Sigmoid colon (tissue), 7 donors: ENCODE results near the gene CTSW. TPM values are rescaled to one million over a fixed set of nuclear protein-coding genes. Genes with fewer than 3 reads are reported as not detected.

Experiments
- DNase-seq: peaks from one replicate; pipeline ENCODE4 v3.0.0-alpha.2; 2019
- H3K27ac ChIP-seq, 4 donors: fragments of 200-600 bp; sonication (generic); one replicate each; pipeline ENCODE4 v1.5.1; 2016 to 2019; ENCODE audit warnings: mild to moderate bottlenecking in 1 of 4
- H3K27me3 ChIP-seq, 3 donors: fragments of 200-600 bp; sonication (generic); one replicate each; pipeline ENCODE4 v1.5.1; 2019; ENCODE audit warnings: mild to moderate bottlenecking in 1 of 3
- H3K36me3 ChIP-seq, 4 donors: fragments of 200-600 bp; sonication (generic); one replicate each; pipeline ENCODE4 v1.5.1; 2016 to 2019
- H3K4me1 ChIP-seq, 4 donors: fragments of 200-600 bp; sonication (generic); one replicate each; pipeline ENCODE4 v1.5.1; 2017 to 2019
- H3K4me3 ChIP-seq, 4 donors: fragments of 200-600 bp; sonication (generic); one replicate each; pipeline ENCODE4 v1.5.1; 2017 to 2019; ENCODE audit warnings: mild to moderate bottlenecking in 2 of 4, moderate library complexity in 1 of 4
- H3K9me3 ChIP-seq, 4 donors: fragments of 200-600 bp in 3 of 4; sonication (generic) in 3 of 4; one replicate each; pipeline versions ENCODE4 v1.5.1 to v1.6.1; 2013 to 2019
- CTCF ChIP-seq, 4 experiments: fragments of 450-650 bp in 3 of 4; fragments of 200-600 bp in 1 of 4; IDR thresholded peaks; one replicate each; pipeline ENCODE4 v1.5.1; 2016 to 2019; ENCODE audit warnings: antibody characterized with exemption in 4 of 4, mild to moderate bottlenecking in 3 of 4, moderate library complexity in 2 of 4
- EP300 ChIP-seq, 4 donors: sonication (generic); formaldehyde crosslinking; IDR thresholded peaks; one replicate each; pipeline ENCODE4 v1.6.1; 2017; ENCODE audit warnings: antibody characterized with exemption in 4 of 4
- POLR2A ChIP-seq, 2 donors: fragments of 450-650 bp; IDR thresholded peaks; one replicate each; pipeline ENCODE4 v1.6.1; 2016; ENCODE audit warnings: antibody characterized with exemption in 2 of 2, mild to moderate bottlenecking in 2 of 2, moderate library complexity in 2 of 2
- POLR2AphosphoS5 ChIP-seq, 4 donors: sonication (generic); formaldehyde crosslinking; IDR thresholded peaks; one replicate each; pipeline ENCODE4 v1.6.1; 2017; ENCODE audit warnings: antibody characterized with exemption in 4 of 4
- WGBS, 2 donors: extraction: QIAGEN DNeasy Blood & Tissue Kit; methylation state at CpG; one replicate each; pipeline ENCODE4 v1.1.7; 2013; 5-methylcytosine and 5-hydroxymethylcytosine counted together
- intact Hi-C: fragments of 100-400 bp; cut with DNase I; formaldehyde crosslinking; loops from one replicate; pipeline ENCODE4 v1.15.1; 2023
- polyA plus RNA-seq, 3 donors: library from polyadenylated mRNA; stranded (reverse); fragments of 200-250 nt; gene quantifications; one replicate each; pipeline ENCODE4 v1.2.3, GENCODE V29; 2013
- total RNA-seq, 4 donors: library from RNA; depleted of rRNA; stranded (reverse); fragments of >200 nt; gene quantifications; one replicate each; pipeline ENCODE4 v1.1.0, GENCODE V29; 2016
- donor health status: healthy with polysubstance abuse.
- donor health status: Bipolar disorder and iron deficiency.
- donor health status: healthy.

Gene CTSW
- total and polyA plus RNA-seq, 7 donors = 0.82 to 3.1 (median 2.3) TPM; not detected in 4

DNA sequence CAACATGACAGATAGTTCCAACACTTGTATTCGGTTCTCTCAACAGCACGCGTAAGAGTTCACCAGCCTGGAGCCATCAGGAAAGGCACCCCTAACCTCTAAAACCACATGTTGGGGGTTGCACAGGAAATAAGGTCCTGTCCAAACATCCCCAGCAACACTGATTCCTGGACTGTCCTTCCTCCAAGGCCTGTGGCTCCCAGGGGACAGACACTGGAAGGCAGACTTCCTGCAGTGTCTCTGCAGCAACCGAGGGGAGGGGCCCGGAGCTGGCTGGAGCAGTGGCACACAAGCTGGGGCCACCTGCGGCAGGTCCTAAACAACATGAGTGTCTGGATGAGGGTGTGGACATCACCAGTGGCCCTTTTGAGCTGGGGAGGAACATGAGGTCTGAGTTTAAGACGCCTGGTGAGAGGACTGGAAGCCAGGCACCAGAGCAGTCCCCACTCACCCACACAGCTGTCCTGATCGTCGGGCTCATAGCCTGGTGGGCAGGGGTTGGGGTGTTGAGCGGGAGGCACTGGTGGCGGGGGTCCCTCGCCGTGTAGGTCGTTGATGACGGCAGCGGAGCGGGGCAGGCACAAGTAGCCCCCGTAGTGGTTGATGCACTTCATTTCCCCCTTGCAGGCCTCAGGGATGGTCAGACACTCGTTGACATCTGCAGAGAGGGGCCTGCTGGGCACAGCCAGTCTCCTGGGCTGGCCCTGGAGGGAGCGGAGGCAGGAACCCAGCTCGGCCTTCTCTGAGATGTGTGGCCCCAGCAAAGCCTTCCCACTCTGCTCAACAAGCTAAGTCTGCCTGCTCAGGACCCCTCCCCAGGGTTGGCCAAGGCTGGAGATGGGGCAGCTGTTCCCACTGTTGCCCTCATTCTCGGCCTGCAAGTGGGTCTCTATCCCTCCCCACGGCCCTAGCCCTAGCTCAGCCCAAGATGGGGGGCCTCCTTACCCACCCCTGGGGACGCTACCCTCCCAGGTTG is 8.6 kb upstream of the CTSW start:
- Histone ChIP-seq H3K36me3 (peaks cover 9 to 45% (median 18%) of the 10 kb centered on the region in 4 donors), H3K27me3 (no peaks in the 10 kb centered on the region), H3K9me3 (no peaks in the 10 kb centered on the region), H3K27ac (peak overlapping the region; percentile 93 to 98 (median 96)), H3K4me3 (peak overlapping the region in 3 of 4 donors; percentile 64 to 81 (median 69)), H3K4me1 (peaks cover 0 to 51% (median 38%) of the 10 kb centered on the region in 4 donors)
- intact Hi-C loops = no loop called here
- 64 to 67% methylated on average over 24 of the region's 24 CpGs for WGBS, 2 donors
- DNase-seq = peak; percentile 71
- TF ChIP-seq CTCF (IDR thresholded peaks at IDR 0.05) (no peak), POLR2AphosphoS5 (IDR thresholded peaks at IDR 0.05) (peak in 1 of 4 donors; percentile 5)

DNA sequence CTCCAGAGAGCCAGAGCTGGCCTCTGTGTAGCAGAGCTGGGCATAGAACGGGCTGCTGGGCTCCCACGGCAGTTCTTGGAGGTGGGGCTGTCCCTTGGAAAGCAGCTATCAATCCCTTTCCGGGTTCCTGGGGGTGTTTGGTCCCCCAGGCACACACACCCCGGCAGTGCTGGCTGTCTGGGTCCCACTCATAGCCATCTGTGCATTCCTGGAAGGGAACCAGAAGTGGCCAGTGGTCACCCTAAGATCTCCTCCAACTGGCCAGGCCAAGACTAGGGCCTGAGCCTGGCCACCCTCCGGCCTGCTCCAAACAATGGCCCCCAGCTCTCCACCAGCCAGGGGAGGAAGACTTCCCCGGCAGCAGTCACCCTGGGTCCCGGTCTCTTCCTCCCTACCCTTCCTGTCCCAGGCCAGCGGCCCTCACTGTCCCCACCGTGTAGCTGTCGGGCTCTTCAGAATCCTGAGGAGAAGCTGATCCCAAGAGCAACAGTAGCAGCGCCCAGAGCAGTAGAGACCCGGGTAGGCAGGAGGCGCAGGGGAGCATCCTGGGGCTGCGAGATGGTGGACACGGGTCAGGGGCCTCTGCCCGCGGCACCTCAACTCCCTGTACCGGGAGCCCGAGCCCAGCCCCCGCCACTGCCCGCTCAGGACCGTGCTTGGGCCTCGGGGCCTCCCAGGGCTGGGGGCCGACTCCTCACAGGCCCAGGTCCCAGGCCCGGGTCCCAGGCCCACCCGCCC is 7.7 kb upstream of the CTSW start:
- Histone ChIP-seq H3K27me3 (no peaks in the 10 kb centered on the region), H3K36me3 (peaks cover 5 to 35% (median 15%) of the 10 kb centered on the region in 4 donors), H3K9me3 (no peaks in the 10 kb centered on the region), H3K4me3 (peak overlapping the region; percentile 45 to 81 (median 66)), H3K27ac (peak overlapping the region; percentile 93 to 98 (median 96)), H3K4me1 (peaks cover 0 to 51% (median 38%) of the 10 kb centered on the region in 4 donors)
- WGBS, 2 donors = 64 to 66% methylated on average over 26 of the region's 26 CpGs
- intact Hi-C loops = no loop called here
- TF ChIP-seq EP300 (IDR thresholded peaks at IDR 0.05) (no peak), POLR2AphosphoS5 (IDR thresholded peaks at IDR 0.05) (peak in 1 of 4 donors; percentile 4), CTCF (IDR thresholded peaks at IDR 0.05) (peak in 1 of 4 experiments; percentile 16)
- DNase-seq = peak; percentile 78

DNA sequence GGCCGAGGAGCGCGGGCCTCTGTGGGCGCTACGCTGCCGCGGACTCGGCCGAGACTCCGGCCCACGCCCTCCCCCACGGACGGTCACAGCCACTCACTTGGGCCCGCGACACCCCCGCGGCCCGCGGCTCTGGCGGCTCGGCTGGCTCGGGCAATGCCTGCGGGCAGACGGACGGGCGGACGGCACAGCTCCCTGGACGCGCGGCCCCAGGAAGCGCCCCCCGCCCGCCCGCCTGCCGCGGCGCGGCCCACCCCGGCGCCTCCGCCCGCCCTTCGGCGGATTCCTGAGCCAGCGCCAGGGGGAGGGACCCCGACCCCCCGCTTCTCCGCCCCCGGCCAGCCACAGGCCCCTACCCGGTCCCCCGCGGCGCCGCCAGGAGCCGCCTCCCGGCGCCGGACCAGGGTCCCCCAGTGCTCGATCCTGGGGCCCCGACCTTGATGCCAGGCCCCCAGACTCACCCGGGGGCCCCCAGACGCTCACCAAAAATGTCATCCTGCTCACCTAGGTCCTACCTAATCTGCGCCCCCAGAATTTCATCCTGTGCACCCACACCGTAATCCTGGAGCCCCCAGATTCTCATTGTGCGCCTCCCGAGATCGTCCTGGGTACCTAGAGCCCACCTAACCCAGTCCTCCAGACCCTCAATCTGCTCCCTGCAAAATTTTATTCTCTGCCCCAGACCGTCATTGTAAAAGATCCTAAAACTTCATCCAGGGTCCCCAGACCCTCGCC is 6.9 kb upstream of the CTSW start, which contains the start of gene EFEMP2:
EFEMP2 (minus strand) TSS at position 215 of the 732 bp plus-strand sequence. CDS start 446 bp downstream, outside the sequence.
- Histone ChIP-seq H3K36me3 (peaks cover 0 to 27% (median 8%) of the 10 kb centered on the region in 4 donors), H3K27ac (peak within 1 kb of the TSS; percentile 93 to 98 (median 96)), H3K4me3 (peak within 1 kb of the TSS; percentile 45 to 81 (median 66)), H3K27me3 (no peaks in the 10 kb centered on the region), H3K4me1 (peaks cover 0 to 47% (median 31%) of the 10 kb centered on the region in 4 donors), H3K9me3 (no peaks in the 10 kb centered on the region)
- no peak for TF ChIP-seq POLR2A (IDR thresholded peaks at IDR 0.05)
- TF ChIP-seq CTCF (IDR thresholded peaks at IDR 0.05) = no peak
- peak in 1 of 4 donors; percentile 47 for TF ChIP-seq POLR2AphosphoS5 (IDR thresholded peaks at IDR 0.05)
- intact Hi-C loops = no loop called here
- peak; percentile 83 for DNase-seq
- WGBS, 2 donors = 3 to 4% methylated on average over 69 of the region's 69 CpGs
